ENCODE data around the gene EGF. TPM values are rescaled to one million over a fixed set of nuclear protein-coding genes. Genes with fewer than 3 reads are reported as not detected.

Gene EGF
- total RNA-seq, 3 donors from 2014 or later (not counting 1 experiment from before 2014, with no cell fraction given), result 0.48 to 1.2 (median 1.1) TPM

GRCh38 chr4:109990261-109991257, 77.9 kb downstream of the EGF start:
- no peaks in the 10 kb centered on the region for H3K9me3 Mint-ChIP-seq
- ATAC-seq, result no peak
- no peak for DNase-seq
- H3K9me3 ChIP-seq (ENCODE audit: control insufficient read depth, insufficient read depth, low read length), result no peaks in the 10 kb centered on the region
- no peaks in the 10 kb centered on the region for H3K27me3 ChIP-seq (ENCODE audit: control insufficient read depth, insufficient read depth, low read length)
- no peak overlapping the region for H3K4me3 Mint-ChIP-seq
- H3K27ac ChIP-seq (ENCODE audit: low read length), result no peak overlapping the region
- intact Hi-C loops (cut with micrococcal nuclease), result no loop called here
- H3K4me3 ChIP-seq (ENCODE audit: low read length), result no peak overlapping the region
- TF ChIP-seq CTCF (IDR thresholded peaks at IDR 0.05), result no peak
- H3K36me3 Mint-ChIP-seq, result no peaks in the 10 kb centered on the region
- H3K27ac Mint-ChIP-seq, result no peak overlapping the region
- H3K4me1 Mint-ChIP-seq, result no peaks in the 10 kb centered on the region
- 34% methylated on average over 5 of the region's 5 CpGs for WGBS (ENCODE audit: insufficient coverage)
- H3K4me1 ChIP-seq (ENCODE audit: control insufficient read depth, insufficient read depth, low read length), result no peaks in the 10 kb centered on the region
- no peaks in the 10 kb centered on the region for H3K36me3 ChIP-seq (ENCODE audit: control insufficient read depth, insufficient read depth, low read length)
- peaks cover 3 to 25% of the 10 kb centered on the region in 2 donors for H3K27me3 Mint-ChIP-seq (ENCODE audit: low read depth in 2 of 2)

DNA sequence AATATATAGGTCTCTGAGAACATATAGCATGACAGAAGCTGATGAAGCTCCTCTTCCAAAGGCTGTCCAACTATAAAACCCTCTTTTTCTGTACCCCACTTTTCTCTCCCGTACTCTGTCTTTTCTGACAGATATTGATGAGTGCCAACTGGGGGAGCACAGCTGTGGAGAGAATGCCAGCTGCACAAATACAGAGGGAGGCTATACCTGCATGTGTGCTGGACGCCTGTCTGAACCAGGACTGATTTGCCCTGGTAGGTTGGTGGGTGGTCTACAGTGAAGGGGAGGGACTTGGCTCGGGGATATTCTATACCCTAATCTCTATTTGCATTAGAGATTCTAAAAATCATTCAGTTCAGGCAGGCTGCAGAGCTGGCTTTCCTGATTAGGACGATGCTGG, 80.4 kb downstream of the EGF start:
- H3K4me3 Mint-ChIP-seq, result no peak overlapping the region
- H3K27me3 ChIP-seq (ENCODE audit: control insufficient read depth, insufficient read depth, low read length), result no peaks in the 10 kb centered on the region
- no peaks in the 10 kb centered on the region for H3K4me1 ChIP-seq (ENCODE audit: control insufficient read depth, insufficient read depth, low read length)
- WGBS (ENCODE audit: insufficient coverage), result 75% methylated on average over 4 of the region's 4 CpGs
- H3K4me3 ChIP-seq (ENCODE audit: low read length), result no peak overlapping the region
- H3K36me3 Mint-ChIP-seq, result no peaks in the 10 kb centered on the region
- no peak overlapping the region for H3K27ac Mint-ChIP-seq
- ATAC-seq (no peak), DNase-seq (no peak)
- H3K36me3 ChIP-seq (ENCODE audit: control insufficient read depth, insufficient read depth, low read length), result no peaks in the 10 kb centered on the region
- no peaks in the 10 kb centered on the region for H3K9me3 Mint-ChIP-seq
- no peak for TF ChIP-seq CTCF (IDR thresholded peaks at IDR 0.05)
- intact Hi-C loops (cut with micrococcal nuclease), result no loop called here
- peaks cover 3 to 33% of the 10 kb centered on the region in 2 donors for H3K27me3 Mint-ChIP-seq (ENCODE audit: low read depth in 2 of 2)
- no peaks in the 10 kb centered on the region for H3K4me1 Mint-ChIP-seq
- H3K9me3 ChIP-seq (ENCODE audit: control insufficient read depth, insufficient read depth, low read length), result no peaks in the 10 kb centered on the region
- H3K27ac ChIP-seq (ENCODE audit: low read length), result no peak overlapping the region

GRCh38 chr4:109994415-109994827, 81.7 kb downstream of the EGF start:
- no peak for TF ChIP-seq CTCF (IDR thresholded peaks at IDR 0.05)
- WGBS (ENCODE audit: insufficient coverage), result 67% methylated on average over 4 of the region's 4 CpGs
- Mint-ChIP-seq H3K9me3 (no peaks in the 10 kb centered on the region), H3K4me3 (no peak overlapping the region), H3K36me3 (no peaks in the 10 kb centered on the region), H3K27me3 (ENCODE audit: low read depth in 2 of 2) (peaks cover 0 to 20% of the 10 kb centered on the region in 2 donors), H3K27ac (no peak overlapping the region), H3K4me1 (no peaks in the 10 kb centered on the region)
- Histone ChIP-seq H3K36me3 (ENCODE audit: control insufficient read depth, insufficient read depth, low read length) (no peaks in the 10 kb centered on the region), H3K4me3 (ENCODE audit: low read length) (no peak overlapping the region), H3K27ac (ENCODE audit: low read length) (no peak overlapping the region), H3K4me1 (ENCODE audit: control insufficient read depth, insufficient read depth, low read length) (no peaks in the 10 kb centered on the region), H3K27me3 (ENCODE audit: control insufficient read depth, insufficient read depth, low read length) (no peaks in the 10 kb centered on the region), H3K9me3 (ENCODE audit: control insufficient read depth, insufficient read depth, low read length) (no peaks in the 10 kb centered on the region)
- DNase-seq (no peak), ATAC-seq (no peak)
- intact Hi-C loops (cut with micrococcal nuclease), result no loop called here
